HCT116 (cell line): ENCODE results near the gene DHFR2. TPM values are rescaled to one million over a fixed set of nuclear protein-coding genes. Genes with fewer than 3 reads are reported as not detected.

Source experiments
- ATAC-seq: fragments of 200-7000 bp; cut with Tn5 transposase; 2 replicates; pipeline ENCODE4 v1.9.1; 2020; ENCODE audit warnings: mild to moderate bottlenecking, moderate library complexity
- BruUV-seq: library from RNA; stranded (reverse); fragments of 400-500 nt; replicated peaks from 2 replicates; lab custom pipeline; 2021; lab: Mats Ljungman, UMichigan
- CTCF ChIA-PET: fragments of 300-600 bp; sonication (Branson Sonifier 250); formaldehyde crosslinking; loops from one replicate; lab custom pipeline; 2021; ENCODE audit warnings: antibody characterized with exemption; lab: Charles Lee
- POLR2A ChIA-PET: fragments of 300-600, 350-600 bp; sonication (Branson Sonifier 250); formaldehyde crosslinking; loops from one replicate; lab custom pipeline; 2021; ENCODE audit warnings: antibody characterized with exemption; lab: Charles Lee
- RAD21 ChIA-PET, 2 experiments: fragments of 300-600 bp; sonication (Branson Sonifier 250); formaldehyde crosslinking; loops; one replicate each; lab custom pipeline; 2023; ENCODE audit warnings: low total read pairs in 2 of 2; ENCODE audit not compliant: uncharacterized antibody in 2 of 2, unreplicated experiment in 2 of 2, low non-redundant PET in 1 of 2; lab: Charles Lee
- DNase-seq: peaks from one replicate; pipeline ENCODE4 v3.0.0-alpha.2; 2010; ENCODE audit warnings: low read depth, low spot score
- H2AFZ ChIP-seq: fragments of 200-600 bp; shearing (Covaris generic), sonication (generic); 2 replicates; pipeline ENCODE4 v1.6.1; 2017; ENCODE audit warnings: low read depth, mixed run types, mixed read lengths, antibody characterized with exemption, low read length; ENCODE audit not compliant: poor library complexity, severe bottlenecking
- H3K27ac ChIP-seq: 2 replicates; pipeline ENCODE4 v1.5.1; 2012; ENCODE audit warnings: low read depth, low read length
- H3K27me3 ChIP-seq: fragments of 200-600 bp; sonication (generic); 2 replicates; pipeline ENCODE4 v1.6.1; 2016; ENCODE audit warnings: mixed run types, low read length, mixed read lengths; ENCODE audit not compliant: insufficient read depth
- H3K36me3 ChIP-seq, 2 experiments: fragments of 200-500 bp in 1 of 2; fragments of 200-600 bp in 1 of 2; sonication (Bioruptor generic) in 1 of 2; sonication (generic) in 1 of 2; 2 replicates each; pipeline versions ENCODE4 v1.5.1 to v1.6.1; 2014 to 2016; ENCODE audit warnings: low read length in 2 of 2, inconsistent platforms in 1 of 2, mixed read lengths in 1 of 2, mixed run types in 1 of 2; ENCODE audit not compliant: insufficient read depth in 2 of 2, control insufficient read depth in 1 of 2
- H3K4me1 ChIP-seq, 2 experiments: fragments of 200-600 bp in 1 of 2; sonication (generic) in 1 of 2; 2 replicates each; pipeline versions ENCODE4 v1.5.1 to v1.6.1; 2012 to 2017; ENCODE audit warnings: low read length in 2 of 2, inconsistent platforms in 1 of 2, mild to moderate bottlenecking in 1 of 2, mixed read lengths in 1 of 2, mixed run types in 1 of 2, moderate library complexity in 1 of 2; ENCODE audit not compliant: insufficient read depth in 2 of 2, control insufficient read depth in 1 of 2
- H3K4me2 ChIP-seq: fragments of 200-600 bp; sonication (generic); 2 replicates; pipeline ENCODE4 v1.6.1; 2017; ENCODE audit warnings: mixed run types, low read length, mixed read lengths
- H3K4me3 ChIP-seq, 2 experiments: fragments of 200-600 bp in 1 of 2; sonication (generic) in 1 of 2; replicated peaks in 1 of 2; 2 replicates each; pipeline ENCODE4 v1.5.1; 2011 to 2016; ENCODE audit warnings: low read length in 2 of 2, control low read depth in 1 of 2, low read depth in 1 of 2, mild to moderate bottlenecking in 1 of 2, mixed read lengths in 1 of 2, mixed run types in 1 of 2
- H3K79me2 ChIP-seq: fragments of 200-600 bp; sonication (generic); 2 replicates; pipeline ENCODE4 v1.6.1; 2017; ENCODE audit warnings: mild to moderate bottlenecking, mixed run types, low read length, moderate library complexity, mixed read lengths; ENCODE audit not compliant: insufficient read depth
- H3K9ac ChIP-seq: fragments of 200-600 bp; sonication (generic); 2 replicates; pipeline ENCODE4 v1.6.1; 2016; ENCODE audit warnings: low read length, mixed read lengths
- H3K9me2 ChIP-seq: fragments of 200-600 bp; sonication (generic), shearing (Covaris generic); 2 replicates; pipeline ENCODE4 v1.6.1; 2017; ENCODE audit warnings: mixed run types, mild to moderate bottlenecking, moderate library complexity; ENCODE audit not compliant: insufficient read depth
- H3K9me3 ChIP-seq, 2 experiments: fragments of 200-500 bp in 1 of 2; fragments of 200-600 bp in 1 of 2; sonication (Bioruptor generic) in 1 of 2; sonication (generic) in 1 of 2; 2 replicates each; pipeline ENCODE4 v1.6.1; 2014 to 2017; ENCODE audit warnings: low read length in 2 of 2, mixed read lengths in 2 of 2, inconsistent platforms in 1 of 2, low read depth in 1 of 2, mild to moderate bottlenecking in 1 of 2, mixed run types in 1 of 2, moderate library complexity in 1 of 2; ENCODE audit not compliant: control insufficient read depth in 1 of 2, insufficient read depth in 1 of 2
- H4K20me1 ChIP-seq: fragments of 200-600 bp; sonication (generic), shearing (Covaris generic); 2 replicates; pipeline ENCODE4 v1.6.1; 2017; ENCODE audit warnings: mixed run types, mild to moderate bottlenecking, moderate library complexity; ENCODE audit not compliant: insufficient read depth
- FOSL1 ChIP-seq: IDR thresholded peaks from 2 replicates; pipeline ENCODE4 v1.6.1; 2012; ENCODE audit warnings: low read depth
- MAX ChIP-seq: IDR thresholded peaks from 2 replicates; pipeline ENCODE4 v1.6.1; 2012
- POLR2A ChIP-seq: IDR thresholded peaks from 2 replicates; pipeline ENCODE4 v1.7.0; 2011; ENCODE audit warnings: borderline replicate concordance; ENCODE audit not compliant: insufficient read depth, insufficient read length; ENCODE audit errors: extremely low read depth
- SP1 ChIP-seq: IDR thresholded peaks from 2 replicates; pipeline ENCODE4 v1.6.1; 2012; ENCODE audit warnings: low read depth
- ZFX ChIP-seq: fragments of 450-650 bp; IDR thresholded peaks from 2 replicates; pipeline ENCODE4 v1.6.1; 2017
- intact Hi-C: fragments of 100-400 bp; cut with micrococcal nuclease; formaldehyde crosslinking; loops from 2 replicates; pipeline ENCODE4 v1.10.0; 2022
- total RNA-seq: library from RNA; stranded (reverse); gene quantifications from one replicate; pipeline ENCODE4 v1.2.1, GENCODE V29; 2021; ENCODE audit not compliant: unreplicated experiment
- TF ChIP-seq, protein P1 (sequence below): IDR thresholded peaks from 2 replicates; pipeline ENCODE4 v1.6.1; 2012; ENCODE audit warnings: low read depth
- TF ChIP-seq, protein P2 (sequence below), 3 experiments: fragments of 200-600 bp in 1 of 3; sonication (generic) in 1 of 3; IDR thresholded peaks in 2 of 3; conservative IDR thresholded peaks in 1 of 3; 2 replicates each; pipeline ENCODE4 v1.5.1; 2012 to 2017; ENCODE audit warnings: low read depth in 2 of 3, low read length in 2 of 3, antibody characterized with exemption in 1 of 3, borderline replicate concordance in 1 of 3, control low read depth in 1 of 3, mild to moderate bottlenecking in 1 of 3, mixed read lengths in 1 of 3, mixed run types in 1 of 3, moderate library complexity in 1 of 3; ENCODE audit not compliant: insufficient read depth in 1 of 3

The DHFR2 gene
- total RNA-seq, 1 experiment from 2014 or later: 1.8 TPM

DNA sequence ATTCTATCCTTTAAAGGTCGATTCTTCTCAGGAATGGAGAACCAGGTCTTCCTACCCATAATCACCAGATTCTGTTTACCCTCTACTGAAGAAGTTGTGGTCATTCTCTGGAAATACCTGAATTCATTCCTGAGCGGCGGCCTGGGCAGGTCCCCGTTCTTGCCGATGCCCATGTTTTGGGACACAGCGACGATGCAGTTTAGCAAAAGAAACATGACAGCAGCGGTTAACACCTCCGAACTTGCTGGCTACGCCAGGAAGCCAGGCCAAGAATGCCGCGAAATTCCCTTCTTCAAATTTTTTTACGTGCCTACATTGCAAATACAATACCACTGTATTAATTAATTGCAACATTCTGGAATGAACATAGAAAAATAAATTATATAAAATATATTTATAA lies 1.4 kb downstream of the DHFR2 start:
- Histone ChIP-seq H3K4me2 (no peak overlapping the region), H3K79me2 (peaks cover 14% of the 10 kb centered on the region; the same call in 1 of the 2 replicates), H3K36me3 (no peaks in the 10 kb centered on the region; a peak in 1 of 4 replicates), H3K27me3 (no peaks in the 10 kb centered on the region), H3K4me3 (no peak overlapping the region), H3K4me1 (peaks cover 6 to 15% of the 10 kb centered on the region in 2 experiments; a peak in 3 of 4 replicates), H3K9me2 (no peaks in the 10 kb centered on the region), H3K27ac (no peak overlapping the region), H3K9ac (no peak overlapping the region), H3K9me3 (no peaks in the 10 kb centered on the region), H2AFZ (no peak overlapping the region), H4K20me1 (no peaks in the 10 kb centered on the region)
- intact Hi-C loops: loop anchor here (10.0 kb wide), 1 partner anchor 216 kb away; no protein-coding TSS in a partner anchor
- ATAC-seq: no peak
- ChIA-PET POLR2A (no interaction called here), CTCF (no interaction called here), RAD21 (no interaction called here)
- no peak for TF ChIP-seq SP1
- TF ChIP-seq, protein P1, sequence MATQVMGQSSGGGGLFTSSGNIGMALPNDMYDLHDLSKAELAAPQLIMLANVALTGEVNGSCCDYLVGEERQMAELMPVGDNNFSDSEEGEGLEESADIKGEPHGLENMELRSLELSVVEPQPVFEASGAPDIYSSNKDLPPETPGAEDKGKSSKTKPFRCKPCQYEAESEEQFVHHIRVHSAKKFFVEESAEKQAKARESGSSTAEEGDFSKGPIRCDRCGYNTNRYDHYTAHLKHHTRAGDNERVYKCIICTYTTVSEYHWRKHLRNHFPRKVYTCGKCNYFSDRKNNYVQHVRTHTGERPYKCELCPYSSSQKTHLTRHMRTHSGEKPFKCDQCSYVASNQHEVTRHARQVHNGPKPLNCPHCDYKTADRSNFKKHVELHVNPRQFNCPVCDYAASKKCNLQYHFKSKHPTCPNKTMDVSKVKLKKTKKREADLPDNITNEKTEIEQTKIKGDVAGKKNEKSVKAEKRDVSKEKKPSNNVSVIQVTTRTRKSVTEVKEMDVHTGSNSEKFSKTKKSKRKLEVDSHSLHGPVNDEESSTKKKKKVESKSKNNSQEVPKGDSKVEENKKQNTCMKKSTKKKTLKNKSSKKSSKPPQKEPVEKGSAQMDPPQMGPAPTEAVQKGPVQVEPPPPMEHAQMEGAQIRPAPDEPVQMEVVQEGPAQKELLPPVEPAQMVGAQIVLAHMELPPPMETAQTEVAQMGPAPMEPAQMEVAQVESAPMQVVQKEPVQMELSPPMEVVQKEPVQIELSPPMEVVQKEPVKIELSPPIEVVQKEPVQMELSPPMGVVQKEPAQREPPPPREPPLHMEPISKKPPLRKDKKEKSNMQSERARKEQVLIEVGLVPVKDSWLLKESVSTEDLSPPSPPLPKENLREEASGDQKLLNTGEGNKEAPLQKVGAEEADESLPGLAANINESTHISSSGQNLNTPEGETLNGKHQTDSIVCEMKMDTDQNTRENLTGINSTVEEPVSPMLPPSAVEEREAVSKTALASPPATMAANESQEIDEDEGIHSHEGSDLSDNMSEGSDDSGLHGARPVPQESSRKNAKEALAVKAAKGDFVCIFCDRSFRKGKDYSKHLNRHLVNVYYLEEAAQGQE: no peak
- TF ChIP-seq, protein P2, sequence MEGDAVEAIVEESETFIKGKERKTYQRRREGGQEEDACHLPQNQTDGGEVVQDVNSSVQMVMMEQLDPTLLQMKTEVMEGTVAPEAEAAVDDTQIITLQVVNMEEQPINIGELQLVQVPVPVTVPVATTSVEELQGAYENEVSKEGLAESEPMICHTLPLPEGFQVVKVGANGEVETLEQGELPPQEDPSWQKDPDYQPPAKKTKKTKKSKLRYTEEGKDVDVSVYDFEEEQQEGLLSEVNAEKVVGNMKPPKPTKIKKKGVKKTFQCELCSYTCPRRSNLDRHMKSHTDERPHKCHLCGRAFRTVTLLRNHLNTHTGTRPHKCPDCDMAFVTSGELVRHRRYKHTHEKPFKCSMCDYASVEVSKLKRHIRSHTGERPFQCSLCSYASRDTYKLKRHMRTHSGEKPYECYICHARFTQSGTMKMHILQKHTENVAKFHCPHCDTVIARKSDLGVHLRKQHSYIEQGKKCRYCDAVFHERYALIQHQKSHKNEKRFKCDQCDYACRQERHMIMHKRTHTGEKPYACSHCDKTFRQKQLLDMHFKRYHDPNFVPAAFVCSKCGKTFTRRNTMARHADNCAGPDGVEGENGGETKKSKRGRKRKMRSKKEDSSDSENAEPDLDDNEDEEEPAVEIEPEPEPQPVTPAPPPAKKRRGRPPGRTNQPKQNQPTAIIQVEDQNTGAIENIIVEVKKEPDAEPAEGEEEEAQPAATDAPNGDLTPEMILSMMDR (IDR thresholded peaks at IDR 0.05 in 2 of 3, conservative IDR thresholded peaks at IDR 0.05 in 1 of 3; ENCODE audit: borderline replicate concordance in 1 of 3, insufficient read depth in 1 of 3, low read depth in 2 of 3, low read length in 2 of 3): no peak
- TF ChIP-seq ZFX: no peak
- TF ChIP-seq MAX: no peak
- TF ChIP-seq FOSL1: no peak
- TF ChIP-seq POLR2A: no peak
- no TSS peak for BruUV-seq
- DNase-seq: no peak
